22Rv1 (cell line): ENCODE measurements around the gene DISC1.
"Not testable (repeated sequence)": the region's sequence is repeated elsewhere in the genome, so short reads cannot be mapped to it uniquely, and the experiment has no call there.

ENCODE experiments used
- H3K27ac ChIP-seq: fragments of 450-650 bp; 2 replicates; pipeline ENCODE4 v1.5.1; 2017
- ZFX ChIP-seq: fragments of 450-650 bp; IDR thresholded peaks from 2 replicates; pipeline ENCODE4 v1.6.1; 2017; ENCODE audit warnings: antibody characterized with exemption, borderline replicate concordance
- TF ChIP-seq, protein P1 (sequence below): fragments of 450-650 bp; IDR thresholded peaks from 2 replicates; pipeline ENCODE4 v1.5.1; 2017; ENCODE audit warnings: mild to moderate bottlenecking

Gene DISC1

DNA sequence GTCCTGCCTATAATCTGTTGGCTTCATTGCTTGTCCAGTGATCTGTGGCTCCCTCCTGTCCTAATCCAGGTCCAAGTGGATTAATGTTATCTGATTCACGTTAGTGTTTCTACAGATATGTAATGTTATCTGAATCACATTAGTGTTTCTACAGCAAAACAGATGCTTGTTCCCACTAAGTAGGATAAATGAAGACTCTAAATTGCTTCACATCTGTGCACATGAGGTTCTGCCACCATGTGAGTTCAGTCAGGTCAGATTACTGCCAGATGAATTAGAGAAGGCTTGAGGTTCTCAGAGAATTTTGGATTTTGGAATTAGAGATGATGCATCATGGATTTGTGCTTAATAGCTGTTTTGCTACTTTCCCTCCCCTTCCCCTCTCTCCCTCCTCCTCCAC lies 13.2 kb downstream of the DISC1 start:
- H3K27ac ChIP-seq, result no peak overlapping the region
- no peak for TF ChIP-seq ZFX

GRCh38 chr1:231641444-231641843 lies 14.9 kb downstream of the DISC1 start:
- H3K27ac ChIP-seq, result not testable (repeated sequence)

DNA sequence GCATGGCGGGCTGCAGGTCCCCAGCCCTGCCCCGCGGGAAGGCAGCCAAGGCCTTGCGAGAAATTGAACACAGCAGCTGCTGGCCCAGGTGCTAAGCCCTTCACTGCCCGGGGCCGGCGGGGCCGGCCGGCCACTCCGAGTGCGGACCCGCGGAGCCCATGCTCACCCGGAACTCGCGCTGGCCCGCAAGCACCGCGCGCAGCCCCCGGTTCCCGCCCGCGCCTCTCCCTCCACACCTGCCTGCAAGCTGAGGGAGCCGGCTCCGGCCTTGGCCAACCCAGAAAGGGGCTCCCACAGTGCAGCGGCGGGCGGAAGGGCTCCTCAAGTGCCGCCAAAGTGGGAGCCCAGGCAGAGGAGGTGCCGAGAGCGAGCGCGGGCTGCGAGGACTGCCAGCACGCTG lies 15.5 kb downstream of the DISC1 start:
- not testable (repeated sequence) for H3K27ac ChIP-seq

- no peak overlapping the region for H3K27ac ChIP-seq
- no peak for TF ChIP-seq ZFX
- TF ChIP-seq, protein P1, sequence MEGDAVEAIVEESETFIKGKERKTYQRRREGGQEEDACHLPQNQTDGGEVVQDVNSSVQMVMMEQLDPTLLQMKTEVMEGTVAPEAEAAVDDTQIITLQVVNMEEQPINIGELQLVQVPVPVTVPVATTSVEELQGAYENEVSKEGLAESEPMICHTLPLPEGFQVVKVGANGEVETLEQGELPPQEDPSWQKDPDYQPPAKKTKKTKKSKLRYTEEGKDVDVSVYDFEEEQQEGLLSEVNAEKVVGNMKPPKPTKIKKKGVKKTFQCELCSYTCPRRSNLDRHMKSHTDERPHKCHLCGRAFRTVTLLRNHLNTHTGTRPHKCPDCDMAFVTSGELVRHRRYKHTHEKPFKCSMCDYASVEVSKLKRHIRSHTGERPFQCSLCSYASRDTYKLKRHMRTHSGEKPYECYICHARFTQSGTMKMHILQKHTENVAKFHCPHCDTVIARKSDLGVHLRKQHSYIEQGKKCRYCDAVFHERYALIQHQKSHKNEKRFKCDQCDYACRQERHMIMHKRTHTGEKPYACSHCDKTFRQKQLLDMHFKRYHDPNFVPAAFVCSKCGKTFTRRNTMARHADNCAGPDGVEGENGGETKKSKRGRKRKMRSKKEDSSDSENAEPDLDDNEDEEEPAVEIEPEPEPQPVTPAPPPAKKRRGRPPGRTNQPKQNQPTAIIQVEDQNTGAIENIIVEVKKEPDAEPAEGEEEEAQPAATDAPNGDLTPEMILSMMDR, result no peak
Measured at GRCh38 chr1:231642618-231643017, 16.0 kb downstream of the DISC1 start.

- TF ChIP-seq, protein P1, result no peak
- no peak for TF ChIP-seq ZFX
- H3K27ac ChIP-seq, result no peak overlapping the region
Measured at GRCh38 chr1:231643071-231643934, 16.7 kb downstream of the DISC1 start.

DNA sequence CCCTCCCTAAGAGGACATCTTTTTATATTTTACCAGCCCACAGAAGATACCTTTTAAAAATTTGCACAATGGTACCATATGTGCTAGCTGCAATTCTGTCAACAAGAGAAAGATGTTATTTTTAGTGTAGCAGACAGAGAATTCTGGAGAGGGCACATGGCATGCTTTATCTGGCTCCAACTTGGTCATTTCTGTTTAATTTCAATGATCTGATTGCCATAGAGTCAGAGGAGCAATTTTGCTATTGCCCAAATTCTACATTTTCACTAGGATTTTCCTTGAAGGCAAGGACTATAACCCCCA lies 17.3 kb downstream of the DISC1 start:
- TF ChIP-seq, protein P1, result no peak
- no peak for TF ChIP-seq ZFX
- no peak overlapping the region for H3K27ac ChIP-seq

DNA sequence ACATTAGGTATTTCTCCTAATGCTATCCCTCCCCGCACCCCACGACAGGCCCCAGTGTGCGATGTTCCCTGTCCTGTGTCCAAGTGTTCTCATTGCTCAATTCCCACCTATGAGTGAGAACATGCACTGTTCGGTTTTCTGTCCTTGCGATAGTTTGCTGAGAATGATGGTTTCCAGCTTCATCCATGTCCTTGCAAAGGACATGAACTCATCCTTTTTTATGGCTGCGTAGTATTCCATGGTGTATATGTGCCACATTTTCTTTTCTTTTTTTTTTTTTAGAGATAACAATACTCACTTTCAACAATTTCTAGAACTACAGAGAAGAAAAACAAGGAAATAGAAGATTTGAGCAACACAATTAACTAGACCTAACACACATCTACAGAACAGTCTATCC lies 19.0 kb downstream of the DISC1 start:
- H3K27ac ChIP-seq, result not testable (repeated sequence)

GRCh38 chr1:231646165-231646564 lies 19.6 kb downstream of the DISC1 start:
- H3K27ac ChIP-seq, result not testable (repeated sequence)

DNA sequence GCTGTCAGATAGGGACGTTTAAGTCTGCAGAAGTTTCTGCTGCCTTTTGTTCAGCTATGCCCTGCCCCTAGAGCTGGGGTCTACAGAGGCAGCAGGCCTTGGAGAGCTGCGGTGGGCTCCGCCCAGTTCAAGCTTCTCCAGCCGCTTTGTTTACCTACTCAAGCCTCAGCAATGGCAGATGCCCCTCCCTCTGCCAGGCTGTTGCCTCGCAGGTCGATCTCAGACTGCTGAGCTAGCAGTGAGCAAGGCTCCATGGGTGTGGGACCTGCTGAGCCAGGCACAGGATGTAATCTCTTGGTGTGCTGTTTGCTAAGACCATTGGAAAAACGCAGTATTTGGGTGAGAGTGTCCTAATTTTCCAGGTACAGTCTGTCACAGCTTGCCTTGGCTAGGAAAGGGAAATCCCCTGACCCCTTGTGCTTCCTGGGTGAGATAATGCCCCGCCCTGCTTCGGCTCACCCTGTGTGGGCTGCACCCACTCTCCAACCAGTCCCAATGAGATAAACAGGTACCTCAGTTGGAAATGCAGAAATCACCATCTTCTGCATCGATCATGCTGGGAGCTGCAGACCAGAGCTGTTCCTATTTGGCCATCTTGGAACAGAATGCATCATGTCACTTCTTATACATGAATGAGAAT lies 25.2 kb downstream of the DISC1 start:
- H3K27ac ChIP-seq, result not testable (repeated sequence)

- no peak for TF ChIP-seq ZFX
- TF ChIP-seq, protein P1, result no peak
- H3K27ac ChIP-seq, result no peak overlapping the region
Measured at GRCh38 chr1:231653632-231654031, 27.0 kb downstream of the DISC1 start.

GRCh38 chr1:231656741-231657140 lies 30.2 kb downstream of the DISC1 start:
- TF ChIP-seq, protein P1, result no peak
- TF ChIP-seq ZFX, result no peak
- no peak overlapping the region for H3K27ac ChIP-seq

GRCh38 chr1:231658223-231658622 lies 31.6 kb downstream of the DISC1 start:
- not testable (repeated sequence) for H3K27ac ChIP-seq
